Measurements from ENCODE around the gene RMC1. TPM values are rescaled to one million over a fixed set of nuclear protein-coding genes. Genes with fewer than 3 reads are reported as not detected.

Gene RMC1
- total RNA-seq, 1 donor from 2014 or later = 28.9 TPM

GRCh38 chr18:23547306-23547705 lies 44.0 kb downstream of the RMC1 start:
- no peak for TF ChIP-seq CTCF (conservative IDR thresholded peaks at IDR 0.05)

GRCh38 chr18:23547846-23548245 lies 44.5 kb downstream of the RMC1 start:
- no peak for TF ChIP-seq CTCF (conservative IDR thresholded peaks at IDR 0.05)
- Mint-ChIP-seq H3K27me3 (ENCODE audit: low read depth) (no peaks in the 10 kb centered on the region), H3K9me3 (no peaks in the 10 kb centered on the region), H3K4me1 (no peaks in the 10 kb centered on the region), H3K4me3 (no peak overlapping the region), H3K27ac (ENCODE audit: unreplicated experiment) (no peak overlapping the region), H3K36me3 (ENCODE audit: low read depth) (peaks cover 26% of the 10 kb centered on the region)
- DNase-seq (ENCODE audit: low read depth, low spot score) = no peak

More at GRCh38 chr18:23547306-23547705, 44.0 kb downstream of the RMC1 start:
- Mint-ChIP-seq H3K4me3 (no peak overlapping the region), H3K27ac (ENCODE audit: unreplicated experiment) (no peak overlapping the region), H3K27me3 (ENCODE audit: low read depth) (no peaks in the 10 kb centered on the region), H3K9me3 (no peaks in the 10 kb centered on the region), H3K36me3 (ENCODE audit: low read depth) (peaks cover 23% of the 10 kb centered on the region), H3K4me1 (no peaks in the 10 kb centered on the region)
- DNase-seq (ENCODE audit: low read depth, low spot score) = no peak

- peak overlapping the region; percentile 44 for H3K27ac Mint-ChIP-seq (ENCODE audit: unreplicated experiment)
- H3K4me3 Mint-ChIP-seq = no peak overlapping the region
- H3K4me1 Mint-ChIP-seq = no peaks in the 10 kb centered on the region
- H3K9me3 Mint-ChIP-seq = no peaks in the 10 kb centered on the region
- no peak for TF ChIP-seq CTCF (conservative IDR thresholded peaks at IDR 0.05)
- no peaks in the 10 kb centered on the region for H3K27me3 Mint-ChIP-seq (ENCODE audit: low read depth)
- H3K36me3 Mint-ChIP-seq (ENCODE audit: low read depth) = peaks cover 26% of the 10 kb centered on the region
- DNase-seq (ENCODE audit: low read depth, low spot score) = no peak
Observed at GRCh38 chr18:23548275-23548674, 45.0 kb downstream of the RMC1 start.

GRCh38 chr18:23548719-23549118 lies 45.4 kb downstream of the RMC1 start:
- Mint-ChIP-seq H3K9me3 (no peaks in the 10 kb centered on the region), H3K36me3 (ENCODE audit: low read depth) (peaks cover 26% of the 10 kb centered on the region), H3K4me1 (no peaks in the 10 kb centered on the region), H3K4me3 (no peak overlapping the region), H3K27me3 (ENCODE audit: low read depth) (no peaks in the 10 kb centered on the region), H3K27ac (ENCODE audit: unreplicated experiment) (no peak overlapping the region)
- TF ChIP-seq CTCF (conservative IDR thresholded peaks at IDR 0.05) = no peak
- no peak for DNase-seq (ENCODE audit: low read depth, low spot score)

GRCh38 chr18:23550898-23551297 lies 47.6 kb downstream of the RMC1 start:
- Mint-ChIP-seq H3K27ac (ENCODE audit: unreplicated experiment) (peak overlapping the region; percentile 63), H3K27me3 (ENCODE audit: low read depth) (no peaks in the 10 kb centered on the region), H3K4me1 (no peaks in the 10 kb centered on the region), H3K4me3 (no peak overlapping the region), H3K36me3 (ENCODE audit: low read depth) (peaks cover 31% of the 10 kb centered on the region), H3K9me3 (no peaks in the 10 kb centered on the region)
- TF ChIP-seq CTCF (conservative IDR thresholded peaks at IDR 0.05) = no peak
- DNase-seq (ENCODE audit: low read depth, low spot score) = no peak

- Mint-ChIP-seq H3K4me1 (no peaks in the 10 kb centered on the region), H3K9me3 (no peaks in the 10 kb centered on the region), H3K36me3 (ENCODE audit: low read depth) (peaks cover 31% of the 10 kb centered on the region), H3K27me3 (ENCODE audit: low read depth) (no peaks in the 10 kb centered on the region), H3K4me3 (no peak overlapping the region), H3K27ac (ENCODE audit: unreplicated experiment) (no peak overlapping the region)
- no peak for DNase-seq (ENCODE audit: low read depth, low spot score)
- no peak for TF ChIP-seq CTCF (conservative IDR thresholded peaks at IDR 0.05)
Observed at GRCh38 chr18:23551978-23552377, 48.7 kb downstream of the RMC1 start.

All from neural crest cell (in vitro differentiated cells).